SK-N-SH treated with all-trans-retinoic acid at 6 μM for 48 hours (cell line): Measurements from ENCODE around the gene ZNF841.
"Not testable (repeated sequence)": the region's sequence is repeated elsewhere in the genome, so short reads cannot be mapped to it uniquely, and the experiment has no call there.

Experiments used
- ATAC-seq: fragments of 200-7000 bp; cut with Tn5 transposase; 3 replicates; pipeline ENCODE4 v1.9.1; 2020; ENCODE audit warnings: mild to moderate bottlenecking, moderate library complexity
- ARNTL ChIP-seq: fragments of 450-650 bp; formaldehyde crosslinking; IDR thresholded peaks from 2 replicates; pipeline ENCODE4 v1.5.0; 2020; ENCODE audit warnings: low read depth, mild to moderate bottlenecking, moderate library complexity, borderline replicate concordance
- BACH2 ChIP-seq: fragments of 250-450 bp; sonication (Bioruptor Pico); IDR thresholded peaks from 2 replicates; pipeline ENCODE4 v1.9.0; 2021; ENCODE audit warnings: mild to moderate bottlenecking, borderline replicate concordance
- CREB5 ChIP-seq: fragments of 250-450 bp; sonication (Bioruptor Pico); IDR thresholded peaks from 2 replicates; pipeline ENCODE4 v1.5.1; 2020; ENCODE audit warnings: low read depth, mild to moderate bottlenecking, moderate library complexity
- CSDC2 ChIP-seq: fragments of 250-450 bp; sonication (Bioruptor Pico); IDR thresholded peaks from 2 replicates; pipeline ENCODE4 v1.5.0; 2020; ENCODE audit warnings: mild to moderate bottlenecking, moderate library complexity
- ESRRG ChIP-seq: fragments of 250-450 bp; sonication (Bioruptor Pico); IDR thresholded peaks from 2 replicates; pipeline ENCODE4 v1.6.1; 2021; ENCODE audit warnings: mild to moderate bottlenecking
- GLIS3 ChIP-seq: fragments of 250-450 bp; sonication (Bioruptor Pico); IDR thresholded peaks from 2 replicates; pipeline ENCODE4 v1.5.0; 2020; ENCODE audit warnings: mild to moderate bottlenecking, moderate library complexity
- OSR1 ChIP-seq: fragments of 250-450 bp; sonication (Bioruptor Pico); IDR thresholded peaks from 2 replicates; pipeline ENCODE4 v1.8.0; 2022; ENCODE audit warnings: moderate library complexity, mild to moderate bottlenecking, inconsistent platforms
- POU6F1 ChIP-seq: fragments of 250-450 bp; sonication (Bioruptor Pico); IDR thresholded peaks from 2 replicates; pipeline ENCODE4 v1.8.0; 2021; ENCODE audit warnings: low read depth, mild to moderate bottlenecking, moderate library complexity, borderline replicate concordance
- PPARA ChIP-seq: fragments of 250-450 bp; sonication (Bioruptor Pico); IDR thresholded peaks from 2 replicates; pipeline ENCODE4 v1.5.0; 2020; ENCODE audit warnings: mild to moderate bottlenecking, borderline replicate concordance
- RARB ChIP-seq: fragments of 250-450 bp; sonication (Bioruptor Pico); IDR thresholded peaks from 2 replicates; pipeline ENCODE4 v1.8.0; 2021; ENCODE audit warnings: mild to moderate bottlenecking, moderate library complexity
- SNAI2 ChIP-seq: fragments of 250-450 bp; sonication (Bioruptor Pico); IDR thresholded peaks from 2 replicates; pipeline ENCODE4 v1.5.0; 2020; ENCODE audit warnings: mild to moderate bottlenecking, moderate library complexity
- TCF4 ChIP-seq: fragments of 250-450 bp; sonication (Bioruptor Pico); IDR thresholded peaks from 2 replicates; pipeline ENCODE4 v1.8.0; 2021; ENCODE audit warnings: mild to moderate bottlenecking, moderate library complexity, borderline replicate concordance
- TOX ChIP-seq: fragments of 250-450 bp; sonication (Bioruptor Pico); IDR thresholded peaks from 2 replicates; pipeline ENCODE4 v1.8.0; 2021; ENCODE audit warnings: mild to moderate bottlenecking, moderate library complexity, borderline replicate concordance
- ZC3H10 ChIP-seq: fragments of 250-450 bp; sonication (Bioruptor Pico); IDR thresholded peaks from 2 replicates; pipeline ENCODE4 v1.5.1; 2021; ENCODE audit warnings: mild to moderate bottlenecking, moderate library complexity
- ZFP3 ChIP-seq: fragments of 250-450 bp; sonication (Bioruptor Pico); IDR thresholded peaks from 2 replicates; pipeline ENCODE4 v1.5.0; 2020; ENCODE audit warnings: mild to moderate bottlenecking, moderate library complexity
- ZFP30 ChIP-seq: fragments of 450-650 bp; formaldehyde crosslinking; IDR thresholded peaks from 2 replicates; pipeline ENCODE4 v1.5.0; 2022; ENCODE audit warnings: mild to moderate bottlenecking, moderate library complexity
- ZNF70 ChIP-seq: fragments of 450-650 bp; formaldehyde crosslinking; IDR thresholded peaks from 2 replicates; pipeline ENCODE4 v1.5.0; 2020; ENCODE audit warnings: mild to moderate bottlenecking, moderate library complexity
- ZNF8 ChIP-seq: fragments of 450-650 bp; formaldehyde crosslinking; IDR thresholded peaks from 2 replicates; pipeline ENCODE4 v1.5.0; 2020; ENCODE audit warnings: mild to moderate bottlenecking, moderate library complexity
- TF ChIP-seq, protein P1 (sequence below): fragments of 250-450 bp; sonication (Bioruptor Pico); IDR thresholded peaks from 2 replicates; pipeline ENCODE4 v1.5.1; 2021; ENCODE audit warnings: mild to moderate bottlenecking, moderate library complexity
- TF ChIP-seq, protein P2 (sequence below): fragments of 250-450 bp; sonication (Bioruptor Pico); IDR thresholded peaks from 2 replicates; pipeline ENCODE4 v1.8.0; 2020; ENCODE audit warnings: mild to moderate bottlenecking, moderate library complexity, borderline replicate concordance

Gene ZNF841

GRCh38 chr19:52065399-52065798 lies 30.2 kb downstream of the ZNF841 start:
- no peak for TF ChIP-seq POU6F1
- TF ChIP-seq, protein P1, sequence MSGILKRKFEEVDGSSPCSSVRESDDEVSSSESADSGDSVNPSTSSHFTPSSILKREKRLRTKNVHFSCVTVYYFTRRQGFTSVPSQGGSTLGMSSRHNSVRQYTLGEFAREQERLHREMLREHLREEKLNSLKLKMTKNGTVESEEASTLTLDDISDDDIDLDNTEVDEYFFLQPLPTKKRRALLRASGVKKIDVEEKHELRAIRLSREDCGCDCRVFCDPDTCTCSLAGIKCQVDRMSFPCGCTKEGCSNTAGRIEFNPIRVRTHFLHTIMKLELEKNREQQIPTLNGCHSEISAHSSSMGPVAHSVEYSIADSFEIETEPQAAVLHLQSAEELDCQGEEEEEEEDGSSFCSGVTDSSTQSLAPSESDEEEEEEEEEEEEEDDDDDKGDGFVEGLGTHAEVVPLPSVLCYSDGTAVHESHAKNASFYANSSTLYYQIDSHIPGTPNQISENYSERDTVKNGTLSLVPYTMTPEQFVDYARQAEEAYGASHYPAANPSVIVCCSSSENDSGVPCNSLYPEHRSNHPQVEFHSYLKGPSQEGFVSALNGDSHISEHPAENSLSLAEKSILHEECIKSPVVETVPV (CRISPR knock-in tag) = no peak
- TF ChIP-seq CREB5 (CRISPR knock-in tag) = no peak
- no peak for TF ChIP-seq GLIS3 (CRISPR knock-in tag)
- no peak for TF ChIP-seq ZC3H10 (CRISPR knock-in tag)
- TF ChIP-seq SNAI2 = no peak
- TF ChIP-seq CSDC2 (CRISPR knock-in tag) = no peak
- TF ChIP-seq BACH2 (CRISPR knock-in tag) = no peak
- TF ChIP-seq TCF4 (CRISPR knock-in tag) = no peak
- no peak for TF ChIP-seq ESRRG (CRISPR knock-in tag)
- TF ChIP-seq RARB (CRISPR knock-in tag) = no peak
- TF ChIP-seq OSR1 (CRISPR knock-in tag) = no peak
- no peak for TF ChIP-seq ZNF70
- no peak for TF ChIP-seq PPARA (CRISPR knock-in tag)
- TF ChIP-seq ZFP3 (CRISPR knock-in tag) = no peak
- no peak for TF ChIP-seq ZNF8 (CRISPR knock-in tag)
- TF ChIP-seq TOX (CRISPR knock-in tag) = no peak
- no peak for ATAC-seq

GRCh38 chr19:52056480-52056879 lies 39.1 kb downstream of the ZNF841 start:
- not testable (repeated sequence) for ATAC-seq

GRCh38 chr19:52051736-52052135 lies 43.8 kb downstream of the ZNF841 start:
- not testable (repeated sequence) for ATAC-seq

DNA sequence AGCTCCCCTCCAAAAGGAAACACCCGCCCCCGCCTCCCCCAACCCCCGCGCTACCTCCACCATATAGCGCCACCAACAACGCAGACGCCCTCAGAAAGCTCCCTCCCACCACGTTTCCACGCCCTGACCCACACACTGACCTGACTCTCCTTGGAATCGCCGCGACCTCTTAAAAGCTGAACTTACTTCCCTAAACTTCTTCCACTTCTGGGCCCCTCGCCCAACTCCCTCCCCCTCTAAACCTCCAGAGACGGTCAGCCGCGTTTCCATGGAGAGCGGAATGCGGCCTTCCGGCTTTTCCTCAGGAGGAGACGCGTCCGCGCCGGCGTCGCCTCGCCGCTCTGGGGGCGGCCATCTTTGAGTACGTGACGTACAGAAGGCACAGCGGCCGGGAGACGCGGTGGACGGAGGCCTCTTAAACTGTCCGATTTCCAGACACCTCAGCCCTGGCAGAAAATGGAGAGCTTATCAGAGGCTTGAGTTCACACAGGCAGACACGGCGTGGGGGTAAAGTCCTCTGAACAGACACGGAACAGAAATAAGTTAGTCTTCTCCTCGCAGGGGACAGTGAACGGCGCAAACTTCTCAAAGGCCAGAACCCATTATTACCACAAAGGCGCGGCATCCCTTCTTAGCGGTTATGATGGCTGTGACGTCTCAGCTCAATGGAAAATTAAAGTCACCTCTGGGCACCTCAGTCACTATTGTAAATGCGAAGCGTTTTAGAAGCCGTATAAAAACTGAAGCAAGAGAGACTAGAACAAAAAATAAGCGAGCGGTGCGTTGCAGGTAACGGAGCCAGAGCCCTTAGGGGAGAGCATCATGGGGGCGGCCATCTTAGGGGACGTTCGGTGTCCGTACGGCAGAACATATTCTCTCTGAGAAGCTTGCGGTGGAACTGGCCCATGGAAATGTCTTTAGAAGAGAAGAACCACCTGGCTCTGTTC lies 46.7 kb downstream of the ZNF841 start, which contains the start of gene ZNF432:
TSS of gene ZNF432 (minus strand) at position 284 of the 947 bp plus-strand sequence. CDS start 1,970 bp downstream, outside the sequence.
- TF ChIP-seq, protein P2, sequence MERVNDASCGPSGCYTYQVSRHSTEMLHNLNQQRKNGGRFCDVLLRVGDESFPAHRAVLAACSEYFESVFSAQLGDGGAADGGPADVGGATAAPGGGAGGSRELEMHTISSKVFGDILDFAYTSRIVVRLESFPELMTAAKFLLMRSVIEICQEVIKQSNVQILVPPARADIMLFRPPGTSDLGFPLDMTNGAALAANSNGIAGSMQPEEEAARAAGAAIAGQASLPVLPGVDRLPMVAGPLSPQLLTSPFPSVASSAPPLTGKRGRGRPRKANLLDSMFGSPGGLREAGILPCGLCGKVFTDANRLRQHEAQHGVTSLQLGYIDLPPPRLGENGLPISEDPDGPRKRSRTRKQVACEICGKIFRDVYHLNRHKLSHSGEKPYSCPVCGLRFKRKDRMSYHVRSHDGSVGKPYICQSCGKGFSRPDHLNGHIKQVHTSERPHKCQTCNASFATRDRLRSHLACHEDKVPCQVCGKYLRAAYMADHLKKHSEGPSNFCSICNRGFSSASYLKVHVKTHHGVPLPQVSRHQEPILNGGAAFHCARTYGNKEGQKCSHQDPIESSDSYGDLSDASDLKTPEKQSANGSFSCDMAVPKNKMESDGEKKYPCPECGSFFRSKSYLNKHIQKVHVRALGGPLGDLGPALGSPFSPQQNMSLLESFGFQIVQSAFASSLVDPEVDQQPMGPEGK (CRISPR knock-in tag) = no peak
- TF ChIP-seq PPARA (CRISPR knock-in tag) (no peak; the same call in 1 of the 2 replicates), OSR1 (CRISPR knock-in tag) (no peak), ARNTL (CRISPR knock-in tag) (no peak), ZFP30 (CRISPR knock-in tag) (no peak)
- TF ChIP-seq, protein P1 (CRISPR knock-in tag) = no peak

More for the DNA sequence above, 46.7 kb downstream of the ZNF841 start, which contains the start of gene ZNF432:
- ATAC-seq = peak; percentile 98
